ENCODE results near the gene BCL7C. TPM values are rescaled to one million over a fixed set of nuclear protein-coding genes. Genes with fewer than 3 reads are reported as not detected.
A peak's percentile ranks its signal among the peaks of the same experiment; 100 is the strongest.

Gene BCL7C
- polyA plus RNA-seq, 10 donors = 24.4 to 41.4 (median 29.9) TPM

- DNase-seq = peak in 1 of 3 donors; percentile 57
Observed at GRCh38 chr16:30924076-30924912, 30.4 kb upstream of the BCL7C start.

DNA sequence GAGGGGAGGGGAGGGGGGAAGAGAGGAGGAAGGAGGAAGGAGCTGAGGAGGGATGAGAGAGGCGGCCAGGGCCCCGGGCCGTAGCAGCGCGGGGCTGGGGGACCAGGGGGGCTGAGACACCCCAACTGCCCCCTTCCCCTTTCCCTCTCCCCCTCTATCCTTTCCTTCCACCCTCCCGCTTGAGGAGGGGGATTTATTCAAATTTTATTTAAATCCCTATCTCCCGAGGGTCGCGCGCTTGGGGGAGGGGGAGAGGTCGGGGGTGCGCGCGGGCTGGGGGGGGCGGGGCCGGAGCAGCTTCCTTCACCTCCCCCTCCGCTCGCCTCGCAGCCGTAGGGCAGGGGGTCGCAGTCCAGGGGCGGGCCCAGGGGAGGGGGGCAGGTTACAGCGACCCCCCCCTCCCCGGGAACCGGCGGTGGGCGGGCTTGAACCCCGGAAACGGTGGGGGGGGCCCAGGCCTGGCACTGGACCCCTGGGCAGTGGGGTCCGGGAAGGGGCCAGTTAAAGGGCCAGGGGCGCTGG is 29.7 kb upstream of the BCL7C start, which contains the start of gene FBXL19:
FBXL19 (plus strand) TSS at position 19 of the 522 bp plus-strand sequence. CDS start 2,183 bp downstream, outside the sequence.
- no peak for DNase-seq

DNA sequence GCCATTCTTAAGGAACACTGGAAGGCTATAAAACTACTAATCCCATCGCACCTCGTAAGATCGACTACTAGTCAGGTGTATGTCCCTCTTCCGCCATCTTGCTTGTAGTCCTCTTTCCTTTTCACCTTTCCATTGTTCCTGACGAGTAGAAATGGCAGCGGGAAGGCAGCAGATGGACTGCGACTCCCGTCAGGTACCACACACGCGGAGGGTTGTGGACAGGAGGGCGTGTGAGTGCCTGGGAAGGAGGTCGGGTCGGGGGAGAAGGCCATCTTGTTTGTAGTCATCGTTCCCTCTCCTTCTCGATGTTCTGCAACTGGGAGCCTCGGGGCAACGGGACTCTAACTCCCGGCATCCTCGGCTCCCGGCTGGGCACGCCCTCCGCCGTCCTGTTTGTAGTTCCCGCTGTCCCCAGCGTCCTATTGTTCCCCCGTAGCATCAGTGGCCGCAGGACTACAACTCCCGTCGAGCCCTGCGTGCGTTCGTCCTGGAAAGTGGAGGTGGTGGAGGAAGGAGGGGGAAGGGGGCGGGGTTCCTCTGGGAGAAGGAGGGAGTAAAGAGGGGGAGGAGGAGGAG is 29.2 kb upstream of the BCL7C start:
- DNase-seq = peak; percentile 100

GRCh38 chr16:30922420-30922959 is 28.6 kb upstream of the BCL7C start:
- DNase-seq = peak; percentile 100

GRCh38 chr16:30921748-30922419 is 28.0 kb upstream of the BCL7C start:
- peak; percentile 91 to 97 (median 95) for DNase-seq

- DNase-seq = no peak
Observed at GRCh38 chr16:30921459-30921747, 27.5 kb upstream of the BCL7C start.

- DNase-seq = no peak
Observed at GRCh38 chr16:30920891-30921290, 27.0 kb upstream of the BCL7C start.

- DNase-seq = no peak
Observed at GRCh38 chr16:30918614-30919013, 24.7 kb upstream of the BCL7C start.

GRCh38 chr16:30914830-30915229 is 21.0 kb upstream of the BCL7C start:
- DNase-seq = no peak

- DNase-seq = no peak
Observed at GRCh38 chr16:30912794-30913412, 19.0 kb upstream of the BCL7C start.

- DNase-seq = no peak
Observed at GRCh38 chr16:30910427-30911029, 16.7 kb upstream of the BCL7C start.

GRCh38 chr16:30907064-30907463 is 13.2 kb upstream of the BCL7C start:
- DNase-seq = no peak

- DNase-seq = no peak
Observed at GRCh38 chr16:30904114-30904780, 10.4 kb upstream of the BCL7C start.

GRCh38 chr16:30903596-30903995 is 9.7 kb upstream of the BCL7C start:
- DNase-seq = peak in 1 of 3 donors; percentile 57

- peak in 1 of 3 donors; percentile 26 for DNase-seq
Observed at GRCh38 chr16:30903002-30903401, 9.1 kb upstream of the BCL7C start.

DNA sequence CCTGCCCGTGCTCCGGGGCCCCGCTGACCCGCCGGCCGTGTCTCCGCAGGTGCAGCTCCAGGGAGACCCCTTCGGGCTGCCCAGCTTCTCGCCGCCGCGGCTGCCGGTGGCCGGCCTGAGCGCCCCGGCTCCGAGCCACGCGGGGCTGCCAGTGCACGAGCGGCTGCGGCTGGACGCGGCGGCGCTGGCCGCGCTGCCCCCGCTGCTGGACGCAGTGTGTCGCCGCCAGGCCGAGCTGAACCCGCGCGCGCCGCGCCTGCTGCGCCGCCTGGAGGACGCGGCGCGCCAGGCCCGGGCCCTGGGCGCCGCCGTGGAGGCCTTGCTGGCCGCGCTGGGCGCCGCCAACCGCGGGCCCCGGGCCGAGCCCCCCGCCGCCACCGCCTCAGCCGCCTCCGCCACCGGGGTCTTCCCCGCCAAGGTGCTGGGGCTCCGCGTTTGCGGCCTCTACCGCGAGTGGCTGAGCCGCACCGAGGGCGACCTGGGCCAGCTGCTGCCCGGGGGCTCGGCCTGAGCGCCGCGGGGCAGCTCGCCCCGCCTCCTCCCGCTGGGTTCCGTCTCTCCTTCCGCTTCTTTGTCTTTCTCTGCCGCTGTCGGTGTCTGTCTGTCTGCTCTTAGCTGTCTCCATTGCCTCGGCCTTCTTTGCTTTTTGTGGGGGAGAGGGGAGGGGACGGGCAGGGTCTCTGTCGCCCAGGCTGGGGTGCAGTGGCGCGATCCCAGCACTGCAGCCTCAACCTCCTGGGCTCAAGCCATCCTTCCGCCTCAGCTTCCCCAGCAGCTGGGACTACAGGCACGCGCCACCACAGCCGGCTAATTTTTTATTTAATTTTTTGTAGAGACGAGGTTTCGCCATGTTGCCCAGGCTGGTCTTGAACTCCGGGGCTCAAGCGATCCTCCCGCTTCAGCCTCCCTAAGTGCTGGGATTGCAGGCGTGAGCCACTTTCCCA is 8.4 kb upstream of the BCL7C start:
- peak; percentile 66 to 87 (median 85) for DNase-seq

DNA sequence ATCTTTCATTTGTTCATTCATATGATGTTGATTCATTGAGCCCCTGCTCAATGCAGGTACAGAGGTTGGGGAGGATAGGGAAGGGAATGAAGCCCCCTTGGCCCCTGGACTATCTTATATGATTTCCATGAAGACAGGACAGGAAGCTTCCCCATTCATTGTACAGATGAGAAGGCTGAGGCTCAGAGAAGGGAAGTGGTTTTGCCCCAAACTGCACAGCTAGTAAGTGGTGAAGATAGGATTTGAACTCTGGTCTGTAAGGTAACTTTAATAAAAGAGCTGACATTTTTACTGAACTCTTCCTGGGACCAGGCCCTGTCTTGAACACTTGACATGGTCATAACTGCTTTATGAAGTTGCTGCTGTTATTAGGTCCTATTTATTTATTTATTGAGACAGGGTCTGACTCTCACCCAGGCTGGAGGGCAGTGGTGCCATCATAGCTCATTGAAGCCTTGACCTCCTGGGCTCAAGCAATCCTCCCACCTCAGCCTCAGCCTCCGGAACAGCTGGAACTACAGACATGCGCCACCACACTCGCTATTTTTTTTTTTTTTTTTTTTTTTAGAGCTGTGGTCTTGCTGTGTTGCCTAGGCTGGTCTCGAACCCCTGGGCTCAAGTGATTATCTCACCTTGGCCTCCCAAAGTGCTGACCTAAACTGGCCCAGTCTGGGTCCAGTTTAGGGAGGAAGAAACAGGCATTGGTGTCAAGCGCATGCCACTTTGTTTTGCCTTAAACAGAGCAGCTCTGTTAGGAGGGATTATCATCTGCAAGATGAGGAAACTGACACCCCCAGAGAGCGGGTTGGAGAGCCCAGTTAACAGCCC is 7.5 kb upstream of the BCL7C start:
- DNase-seq = peak in 1 of 3 donors; percentile 61

- no peak for DNase-seq
Observed at GRCh38 chr16:30900588-30900987, 6.7 kb upstream of the BCL7C start.

GRCh38 chr16:30899794-30900193 is 5.9 kb upstream of the BCL7C start:
- DNase-seq = no peak

Data from muscle of back (tissue), 11 donors.